Prostate gland (tissue), 2 donors: ENCODE data around the gene PLAC9.

ENCODE experiments used
- POLR2A ChIP-seq: fragments of 450-650 bp; IDR thresholded peaks from one replicate; pipeline ENCODE4 v1.6.1; 2016; ENCODE audit warnings: antibody characterized with exemption, mild to moderate bottlenecking
- POLR2AphosphoS5 ChIP-seq: sonication (generic); formaldehyde crosslinking; IDR thresholded peaks from one replicate; pipeline ENCODE4 v1.6.1; 2017; ENCODE audit warnings: antibody characterized with exemption
- TF ChIP-seq, protein P1 (sequence below), 4 experiments: fragments of 200-600 bp in 2 of 4; fragments of 450-650 bp in 2 of 4; sonication (generic) in 2 of 4; IDR thresholded peaks; 1 replicate in 3 of 4; 2 replicates in 1 of 4; pipeline ENCODE4 v1.5.1; 2016 to 2019; ENCODE audit warnings: antibody characterized with exemption in 4 of 4, mild to moderate bottlenecking in 2 of 4, moderate library complexity in 2 of 4

DNA sequence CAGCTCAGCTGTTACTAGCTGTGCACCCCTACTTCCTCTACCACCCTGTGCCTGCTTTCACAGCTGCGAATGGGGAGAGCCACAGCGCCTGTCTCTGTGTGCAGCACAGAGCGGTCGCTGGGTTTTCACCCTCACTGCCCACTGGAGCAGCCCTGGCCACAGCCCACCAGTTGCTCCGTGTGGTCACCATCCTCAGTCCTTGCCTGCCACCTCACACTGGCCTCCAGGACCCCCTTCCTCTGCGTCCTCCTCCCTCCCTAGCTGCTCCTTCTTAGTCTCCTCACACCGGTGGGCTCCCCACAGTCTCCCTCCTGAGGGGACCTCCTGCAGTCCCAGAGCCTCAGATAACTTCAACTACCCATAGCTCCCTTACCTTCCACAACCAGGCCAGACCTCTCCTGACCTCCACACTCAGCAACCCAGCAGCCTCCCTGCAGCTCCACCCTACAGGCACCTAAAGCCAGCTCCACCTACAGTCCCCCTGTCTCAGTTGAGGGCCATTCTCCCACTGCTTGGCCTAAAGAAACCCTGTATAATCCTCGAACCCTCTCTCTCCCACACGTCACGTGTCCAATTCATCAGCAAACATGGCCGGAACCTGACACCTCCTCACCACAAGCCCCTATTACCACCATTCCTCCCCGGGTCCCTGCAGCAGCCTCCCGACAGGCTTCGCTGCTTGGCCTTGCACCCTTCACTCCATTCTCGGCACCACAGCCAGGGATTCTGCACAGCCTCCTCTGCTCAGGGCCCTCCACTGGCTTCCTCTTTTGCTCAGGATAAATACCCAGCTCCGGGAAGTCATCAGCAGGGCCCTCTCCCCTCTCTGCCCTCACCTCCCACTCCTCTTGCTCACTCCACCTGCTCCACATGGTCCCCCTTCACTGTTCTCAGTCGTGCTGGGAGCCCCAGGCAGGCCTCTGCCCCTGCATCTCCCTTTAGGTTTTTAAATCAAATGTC is 28.1 kb downstream of the PLAC9 start:
- TF ChIP-seq POLR2A (no peak), POLR2AphosphoS5 (no peak)
- TF ChIP-seq, protein P1, sequence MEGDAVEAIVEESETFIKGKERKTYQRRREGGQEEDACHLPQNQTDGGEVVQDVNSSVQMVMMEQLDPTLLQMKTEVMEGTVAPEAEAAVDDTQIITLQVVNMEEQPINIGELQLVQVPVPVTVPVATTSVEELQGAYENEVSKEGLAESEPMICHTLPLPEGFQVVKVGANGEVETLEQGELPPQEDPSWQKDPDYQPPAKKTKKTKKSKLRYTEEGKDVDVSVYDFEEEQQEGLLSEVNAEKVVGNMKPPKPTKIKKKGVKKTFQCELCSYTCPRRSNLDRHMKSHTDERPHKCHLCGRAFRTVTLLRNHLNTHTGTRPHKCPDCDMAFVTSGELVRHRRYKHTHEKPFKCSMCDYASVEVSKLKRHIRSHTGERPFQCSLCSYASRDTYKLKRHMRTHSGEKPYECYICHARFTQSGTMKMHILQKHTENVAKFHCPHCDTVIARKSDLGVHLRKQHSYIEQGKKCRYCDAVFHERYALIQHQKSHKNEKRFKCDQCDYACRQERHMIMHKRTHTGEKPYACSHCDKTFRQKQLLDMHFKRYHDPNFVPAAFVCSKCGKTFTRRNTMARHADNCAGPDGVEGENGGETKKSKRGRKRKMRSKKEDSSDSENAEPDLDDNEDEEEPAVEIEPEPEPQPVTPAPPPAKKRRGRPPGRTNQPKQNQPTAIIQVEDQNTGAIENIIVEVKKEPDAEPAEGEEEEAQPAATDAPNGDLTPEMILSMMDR (IDR thresholded peaks at IDR 0.05) = no peak
